Fibroblast of lung (primary cell): Measurements from ENCODE around the gene DLGAP1. TPM values are rescaled to one million over a fixed set of nuclear protein-coding genes. Genes with fewer than 3 reads are reported as not detected.

ENCODE experiments used
- DNase-seq, 2 donors: peaks; one replicate each; pipeline versions ENCODE4 v3.0.0 to v3.0.0-alpha.2; 2010; ENCODE audit warnings: low read depth in 2 of 2
- H2AFZ ChIP-seq: 2 replicates; pipeline ENCODE4 v1.5.1; 2012; ENCODE audit warnings: low read length, control low read depth, inconsistent platforms
- H3K27ac ChIP-seq: 2 replicates; pipeline ENCODE4 v1.5.1; 2011; ENCODE audit warnings: low read length, control low read depth; ENCODE audit not compliant: insufficient read depth
- H3K27me3 ChIP-seq: 2 replicates; pipeline ENCODE4 v1.5.1; 2011; ENCODE audit warnings: mild to moderate bottlenecking, low read length; ENCODE audit not compliant: control insufficient read depth, insufficient read depth
- H3K36me3 ChIP-seq: 2 replicates; pipeline ENCODE4 v1.5.1; 2011; ENCODE audit warnings: low read length; ENCODE audit not compliant: control insufficient read depth, insufficient read depth
- H3K4me1 ChIP-seq: 2 replicates; pipeline ENCODE4 v1.5.1; 2011; ENCODE audit warnings: low read length; ENCODE audit not compliant: control insufficient read depth, insufficient read depth; ENCODE audit errors: extremely low read depth
- H3K4me2 ChIP-seq: 2 replicates; pipeline ENCODE4 v1.5.1; 2011; ENCODE audit warnings: low read length, control low read depth; ENCODE audit not compliant: insufficient read depth; ENCODE audit errors: extremely low read depth
- H3K4me3 ChIP-seq, 4 experiments: fragments of 200-600 bp in 1 of 4; sonication (generic) in 1 of 4; replicated peaks in 1 of 4; 2 replicates each; pipeline ENCODE4 v1.5.1; 2011 to 2016; ENCODE audit warnings: low read length in 4 of 4, low read depth in 3 of 4, mild to moderate bottlenecking in 3 of 4, control low read depth in 2 of 4, inconsistent platforms in 1 of 4, mixed read lengths in 1 of 4; ENCODE audit not compliant: insufficient read depth in 1 of 4; ENCODE audit errors: control extremely low read depth in 1 of 4
- H3K79me2 ChIP-seq: 2 replicates; pipeline ENCODE4 v1.5.1; 2012; ENCODE audit warnings: mild to moderate bottlenecking, low read length, inconsistent platforms; ENCODE audit not compliant: control insufficient read depth, insufficient read depth
- H3K9ac ChIP-seq: 2 replicates; pipeline ENCODE4 v1.5.1; 2011; ENCODE audit warnings: mild to moderate bottlenecking, low read length, control low read depth; ENCODE audit not compliant: insufficient read depth
- H3K9me3 ChIP-seq: 2 replicates; pipeline ENCODE4 v1.5.1; 2012; ENCODE audit warnings: low read depth, low read length; ENCODE audit not compliant: control insufficient read depth, insufficient read depth
- H4K20me1 ChIP-seq: 2 replicates; pipeline ENCODE4 v1.5.1; 2011; ENCODE audit warnings: low read length; ENCODE audit not compliant: control insufficient read depth, insufficient read depth; ENCODE audit errors: extremely low read depth
- EZH2 ChIP-seq: IDR thresholded peaks from 2 replicates; pipeline ENCODE4 v1.5.1; 2012; ENCODE audit warnings: low read length, control low read depth, mild to moderate bottlenecking; ENCODE audit errors: missing control alignments
- polyA plus RNA-seq, 2 donors: library from polyadenylated mRNA; depleted of rRNA in 1 of 2; stranded (reverse) in 1 of 2; unstranded in 1 of 2; fragments of >200 nt; gene quantifications; 2 replicates each; pipeline ENCODE4 v1.2.1, GENCODE V29; 2011 to 2012; ENCODE audit warnings: missing spikeins in 1 of 2
- total RNA-seq: library from RNA; depleted of rRNA; stranded (reverse); fragments of >200 nt; gene quantifications from 2 replicates; pipeline ENCODE4 v1.2.1, GENCODE V29; 2014
- TF ChIP-seq, protein P1 (sequence below), 2 donors: IDR thresholded peaks in 1 of 2; conservative IDR thresholded peaks in 1 of 2; 1 replicate in 1 of 2; 2 replicates in 1 of 2; pipeline ENCODE4 v1.5.1; 2011 to 2012; ENCODE audit warnings: low read length in 2 of 2, control low read depth in 1 of 2, inconsistent platforms in 1 of 2, low read depth in 1 of 2, mild to moderate bottlenecking in 1 of 2

DLGAP1 gene
- total and polyA plus RNA-seq, 2 donors (not counting 1 experiment from before 2014, with no cell fraction given): 0.16 to 0.17 TPM

DNA sequence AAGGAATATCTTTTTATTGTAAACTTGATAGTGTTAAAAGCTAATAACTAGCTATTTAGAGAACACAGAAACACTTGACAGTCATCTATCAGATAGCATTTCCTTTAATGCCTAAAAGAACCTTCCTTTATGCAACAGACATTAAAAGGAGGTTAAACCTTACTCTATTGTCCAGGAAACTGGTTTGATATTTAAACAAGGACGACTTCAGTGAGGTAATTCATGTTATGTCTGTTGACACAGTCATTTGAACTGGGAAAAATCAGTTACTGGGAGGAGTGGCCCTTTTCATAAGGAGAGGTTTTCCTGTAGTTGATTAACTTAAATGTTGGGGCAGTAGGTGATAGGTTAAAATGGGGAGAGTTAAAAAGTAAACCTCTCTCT is 998.4 kb downstream of the DLGAP1 start:
- peaks cover 12% of the 10 kb centered on the region for H3K4me1 ChIP-seq
- H3K4me2 ChIP-seq: no peak overlapping the region
- H3K27ac ChIP-seq: no peak overlapping the region
- no peaks in the 10 kb centered on the region for H4K20me1 ChIP-seq
- H3K9ac ChIP-seq: no peak overlapping the region
- TF ChIP-seq, protein P1, sequence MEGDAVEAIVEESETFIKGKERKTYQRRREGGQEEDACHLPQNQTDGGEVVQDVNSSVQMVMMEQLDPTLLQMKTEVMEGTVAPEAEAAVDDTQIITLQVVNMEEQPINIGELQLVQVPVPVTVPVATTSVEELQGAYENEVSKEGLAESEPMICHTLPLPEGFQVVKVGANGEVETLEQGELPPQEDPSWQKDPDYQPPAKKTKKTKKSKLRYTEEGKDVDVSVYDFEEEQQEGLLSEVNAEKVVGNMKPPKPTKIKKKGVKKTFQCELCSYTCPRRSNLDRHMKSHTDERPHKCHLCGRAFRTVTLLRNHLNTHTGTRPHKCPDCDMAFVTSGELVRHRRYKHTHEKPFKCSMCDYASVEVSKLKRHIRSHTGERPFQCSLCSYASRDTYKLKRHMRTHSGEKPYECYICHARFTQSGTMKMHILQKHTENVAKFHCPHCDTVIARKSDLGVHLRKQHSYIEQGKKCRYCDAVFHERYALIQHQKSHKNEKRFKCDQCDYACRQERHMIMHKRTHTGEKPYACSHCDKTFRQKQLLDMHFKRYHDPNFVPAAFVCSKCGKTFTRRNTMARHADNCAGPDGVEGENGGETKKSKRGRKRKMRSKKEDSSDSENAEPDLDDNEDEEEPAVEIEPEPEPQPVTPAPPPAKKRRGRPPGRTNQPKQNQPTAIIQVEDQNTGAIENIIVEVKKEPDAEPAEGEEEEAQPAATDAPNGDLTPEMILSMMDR (conservative IDR thresholded peaks at IDR 0.05 in 1 of 2, IDR thresholded peaks at IDR 0.05 in 1 of 2; ENCODE audit: low read depth in 1 of 2, low read length in 2 of 2): no peak
- no peak for TF ChIP-seq EZH2
- no peaks in the 10 kb centered on the region for H3K27me3 ChIP-seq
- peaks cover 56% of the 10 kb centered on the region for H3K79me2 ChIP-seq
- no peak overlapping the region for H3K4me3 ChIP-seq
- H2AFZ ChIP-seq: no peak overlapping the region
- peaks cover 11% of the 10 kb centered on the region for H3K36me3 ChIP-seq
- no peak for DNase-seq
- no peaks in the 10 kb centered on the region for H3K9me3 ChIP-seq

DNA sequence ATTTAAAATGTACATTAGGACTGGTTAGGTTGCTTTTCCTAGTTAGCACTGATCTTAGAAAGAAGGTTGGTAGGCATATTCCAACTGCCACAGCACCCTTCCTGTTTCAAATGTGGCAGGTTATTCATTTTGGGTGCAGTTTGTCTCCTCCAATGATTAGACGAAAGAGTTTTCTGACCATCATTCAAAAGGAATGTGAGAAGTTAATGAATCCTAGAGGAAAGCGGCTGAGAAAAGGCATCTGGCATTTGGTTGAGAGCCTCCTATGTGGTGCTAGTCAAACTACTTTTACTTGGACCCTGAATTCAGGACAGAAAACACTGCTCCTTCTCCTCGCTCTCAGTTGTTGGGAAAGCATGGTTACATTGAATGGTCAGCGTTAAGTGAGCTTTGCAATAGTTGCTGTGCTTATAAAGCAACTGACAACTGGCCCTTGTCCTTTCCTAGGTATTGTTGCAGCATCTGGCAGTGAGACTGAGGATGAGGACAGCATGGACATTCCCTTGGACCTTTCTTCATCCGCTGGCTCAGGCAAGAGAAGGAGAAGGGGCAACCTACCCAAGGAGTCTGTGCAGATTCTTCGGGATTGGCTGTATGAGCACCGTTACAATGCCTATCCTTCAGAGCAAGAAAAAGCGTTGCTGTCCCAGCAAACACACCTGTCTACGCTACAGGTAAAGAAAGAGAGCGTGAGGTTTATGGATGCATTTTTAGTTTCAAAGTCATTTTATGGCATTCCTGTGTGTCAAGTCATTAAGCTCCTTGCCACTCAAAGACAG is 999.0 kb downstream of the DLGAP1 start:
- no peak for TF ChIP-seq EZH2
- TF ChIP-seq, protein P1 (conservative IDR thresholded peaks at IDR 0.05 in 1 of 2, IDR thresholded peaks at IDR 0.05 in 1 of 2; ENCODE audit: low read depth in 1 of 2, low read length in 2 of 2): no peak
- Histone ChIP-seq H4K20me1 (no peaks in the 10 kb centered on the region), H3K79me2 (peaks cover 61% of the 10 kb centered on the region), H3K9me3 (no peaks in the 10 kb centered on the region), H2AFZ (no peak overlapping the region), H3K27me3 (no peaks in the 10 kb centered on the region), H3K36me3 (peaks cover 11% of the 10 kb centered on the region), H3K9ac (no peak overlapping the region), H3K4me2 (peak overlapping the region; percentile 80), H3K4me1 (peaks cover 12% of the 10 kb centered on the region), H3K27ac (peak overlapping the region; percentile 97), H3K4me3 (peak overlapping the region in 2 of 4 experiments; percentile 52 to 98)
- DNase-seq: peak; percentile 52 to 81

DNA sequence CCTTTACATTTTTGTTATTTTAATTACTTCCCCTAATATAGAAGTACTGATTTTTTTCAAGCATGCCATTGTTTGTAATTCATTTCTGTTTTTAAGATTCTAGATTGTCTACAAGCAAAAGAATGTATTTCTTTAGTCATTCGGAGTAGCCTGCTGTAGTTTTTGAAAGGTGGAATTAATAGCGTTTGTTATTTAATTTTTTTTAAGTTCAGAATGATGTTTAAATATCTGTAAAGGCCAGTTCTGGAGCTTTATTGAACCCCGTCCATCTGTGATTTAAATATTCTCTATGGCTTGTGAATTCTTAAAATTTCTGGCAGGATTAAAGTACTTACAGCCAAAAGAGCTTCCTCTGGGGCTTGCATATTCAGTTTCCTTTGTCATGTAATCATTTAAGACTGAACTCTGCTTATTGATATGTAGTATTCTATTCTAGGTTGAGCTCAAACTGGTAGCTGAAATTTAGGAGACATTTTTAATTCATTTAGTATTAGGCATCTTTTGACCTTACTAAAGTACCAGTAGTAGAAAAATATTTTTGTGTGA is 999.9 kb downstream of the DLGAP1 start:
- Histone ChIP-seq H3K27me3 (no peaks in the 10 kb centered on the region), H3K4me3 (peak overlapping the region; percentile 15 to 98 (median 38)), H3K79me2 (peaks cover 69% of the 10 kb centered on the region), H3K4me2 (peak overlapping the region; percentile 80), H3K9ac (no peak overlapping the region), H3K9me3 (no peaks in the 10 kb centered on the region), H2AFZ (no peak overlapping the region), H3K27ac (peak overlapping the region; percentile 97), H4K20me1 (no peaks in the 10 kb centered on the region), H3K36me3 (peaks cover 11% of the 10 kb centered on the region), H3K4me1 (peaks cover 12% of the 10 kb centered on the region)
- DNase-seq: no peak
- no peak for TF ChIP-seq EZH2
- TF ChIP-seq, protein P1 (conservative IDR thresholded peaks at IDR 0.05 in 1 of 2, IDR thresholded peaks at IDR 0.05 in 1 of 2; ENCODE audit: low read depth in 1 of 2, low read length in 2 of 2): no peak
